AG04449 (cell line): ENCODE results near the gene GALNT1.

ENCODE experiments used
- CTCF ChIA-PET: fragments of 350-600 bp; formaldehyde crosslinking; extraction: SDS; loops from one replicate; lab custom pipeline; 2021; ENCODE audit warnings: antibody characterized with exemption; lab: Yijun Ruan, JAX
- POLR2A ChIA-PET: fragments of 400-600, 350-600 bp; formaldehyde crosslinking; extraction: SDS; loops from one replicate; lab custom pipeline; 2020; ENCODE audit warnings: antibody characterized with exemption, inconsistent platforms; lab: Yijun Ruan, JAX
- DNase-seq: peaks from one replicate; pipeline ENCODE4 v3.0.0-alpha.2; 2010; ENCODE audit warnings: low read depth, low spot score
- H3K4me3 ChIP-seq: 2 replicates; pipeline ENCODE4 v1.5.1; 2011; ENCODE audit warnings: low read depth, mild to moderate bottlenecking, control low read depth, low read length
- TF ChIP-seq, protein P1 (sequence below): IDR thresholded peaks from one replicate; pipeline ENCODE4 v1.5.1; 2011; ENCODE audit warnings: mild to moderate bottlenecking, moderate library complexity, low read length, control low read depth, inconsistent platforms; ENCODE audit not compliant: insufficient read depth; ENCODE audit errors: missing control alignments

Gene GALNT1

DNA sequence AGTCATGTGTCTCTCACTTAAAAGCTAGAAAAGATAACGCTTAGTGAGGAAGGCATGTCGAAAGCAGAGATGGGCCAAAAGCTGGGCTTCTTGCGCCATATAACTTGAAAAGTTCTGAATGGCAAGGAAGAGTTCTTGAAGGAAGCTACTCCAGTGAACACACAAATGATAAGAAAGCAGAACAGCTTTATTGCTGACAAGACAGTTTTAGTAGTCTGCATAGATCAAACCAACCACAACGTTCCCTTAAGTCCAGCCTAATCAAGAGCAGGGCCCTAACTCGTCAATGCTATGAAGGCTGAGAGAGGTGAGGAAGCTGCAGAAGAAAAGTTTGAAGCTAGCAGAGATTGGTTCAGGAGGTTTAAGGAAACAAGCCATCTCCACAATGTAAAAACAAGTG is 55.7 kb downstream of the GALNT1 start:
- TF ChIP-seq, protein P1, sequence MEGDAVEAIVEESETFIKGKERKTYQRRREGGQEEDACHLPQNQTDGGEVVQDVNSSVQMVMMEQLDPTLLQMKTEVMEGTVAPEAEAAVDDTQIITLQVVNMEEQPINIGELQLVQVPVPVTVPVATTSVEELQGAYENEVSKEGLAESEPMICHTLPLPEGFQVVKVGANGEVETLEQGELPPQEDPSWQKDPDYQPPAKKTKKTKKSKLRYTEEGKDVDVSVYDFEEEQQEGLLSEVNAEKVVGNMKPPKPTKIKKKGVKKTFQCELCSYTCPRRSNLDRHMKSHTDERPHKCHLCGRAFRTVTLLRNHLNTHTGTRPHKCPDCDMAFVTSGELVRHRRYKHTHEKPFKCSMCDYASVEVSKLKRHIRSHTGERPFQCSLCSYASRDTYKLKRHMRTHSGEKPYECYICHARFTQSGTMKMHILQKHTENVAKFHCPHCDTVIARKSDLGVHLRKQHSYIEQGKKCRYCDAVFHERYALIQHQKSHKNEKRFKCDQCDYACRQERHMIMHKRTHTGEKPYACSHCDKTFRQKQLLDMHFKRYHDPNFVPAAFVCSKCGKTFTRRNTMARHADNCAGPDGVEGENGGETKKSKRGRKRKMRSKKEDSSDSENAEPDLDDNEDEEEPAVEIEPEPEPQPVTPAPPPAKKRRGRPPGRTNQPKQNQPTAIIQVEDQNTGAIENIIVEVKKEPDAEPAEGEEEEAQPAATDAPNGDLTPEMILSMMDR = no peak
- ChIA-PET CTCF (no interaction called here), POLR2A (no interaction called here)
- DNase-seq = no peak
- no peak overlapping the region for H3K4me3 ChIP-seq

DNA sequence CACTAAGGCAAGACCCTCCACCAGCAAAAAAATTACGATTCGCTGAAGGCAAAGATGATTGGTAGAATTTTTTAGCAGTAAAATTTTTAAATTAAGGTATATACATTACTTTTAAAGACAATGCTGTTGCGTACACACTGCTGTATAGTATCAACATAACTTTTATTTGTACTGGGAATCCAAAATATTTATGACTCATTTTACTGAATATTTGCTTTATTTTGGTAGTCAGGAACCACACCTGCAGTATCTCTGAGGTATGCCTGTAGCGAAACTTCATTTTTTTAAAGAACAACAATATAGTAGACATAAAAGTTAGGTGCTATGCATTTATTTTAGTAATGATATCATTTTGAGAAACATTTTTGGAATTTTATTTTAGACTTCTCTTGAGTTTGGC is 57.8 kb downstream of the GALNT1 start:
- CTCF ChIA-PET = no interaction called here
- DNase-seq = no peak
- TF ChIP-seq, protein P1 = no peak
- H3K4me3 ChIP-seq = no peak overlapping the region
- POLR2A ChIA-PET = no interaction called here

DNA sequence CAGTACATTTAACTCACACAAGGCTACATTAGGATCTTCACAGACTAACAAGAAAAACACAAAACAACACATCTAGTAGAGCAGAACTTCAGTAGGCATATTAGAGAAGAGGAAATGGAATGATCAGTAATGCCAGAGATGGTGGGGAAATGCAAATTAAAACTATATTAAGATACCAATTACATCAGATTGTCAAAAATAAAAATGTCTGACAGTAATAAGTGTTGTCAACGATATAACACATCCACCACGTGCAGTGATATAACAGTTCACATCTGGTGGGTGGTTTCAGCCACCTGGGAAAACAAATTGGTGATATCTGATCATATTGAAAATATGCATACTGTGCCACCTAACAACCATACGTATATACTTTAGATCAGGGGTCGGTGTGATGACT is 59.9 kb downstream of the GALNT1 start:
- no peak overlapping the region for H3K4me3 ChIP-seq
- no peak for DNase-seq
- TF ChIP-seq, protein P1 = no peak
- ChIA-PET CTCF (no interaction called here), POLR2A (no interaction called here)

DNA sequence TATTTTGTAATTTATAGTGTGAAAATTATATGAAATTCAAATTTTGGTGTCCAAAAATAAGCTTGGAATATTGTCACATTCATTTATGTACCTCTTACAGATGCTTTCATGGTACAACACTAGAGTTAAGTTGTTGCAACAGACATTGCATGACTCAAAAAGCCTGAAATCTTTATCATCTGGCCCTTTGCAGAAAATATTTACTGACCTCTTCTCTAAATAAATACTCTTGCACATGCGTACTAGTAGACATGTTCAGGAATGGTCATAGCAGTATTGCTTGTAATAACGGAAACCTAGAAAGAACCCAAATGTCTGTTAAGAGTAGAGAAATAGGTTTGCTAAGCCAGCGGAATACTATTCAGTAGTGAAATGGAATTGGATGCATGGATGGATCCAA is 60.4 kb downstream of the GALNT1 start:
- CTCF ChIA-PET = no interaction called here

DNA sequence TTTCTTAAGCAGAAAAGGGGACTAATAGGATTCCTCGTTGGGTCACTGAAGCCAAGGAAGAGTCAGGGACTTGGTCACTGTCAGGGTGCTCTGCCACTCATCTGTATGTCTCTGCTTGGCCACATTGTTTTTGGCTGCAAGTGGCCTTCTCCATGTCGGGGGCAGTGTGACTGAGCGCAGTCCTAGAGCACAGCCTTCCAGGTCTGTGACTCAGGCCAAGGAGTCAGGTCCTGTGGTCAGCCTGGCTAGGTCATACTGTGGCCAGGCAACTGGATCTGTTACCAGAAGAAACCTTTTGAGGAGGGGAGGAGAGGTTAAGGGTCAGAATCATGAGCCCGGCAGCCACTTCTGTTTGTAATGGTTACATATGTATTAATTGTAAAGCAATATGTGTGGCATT is 61.3 kb downstream of the GALNT1 start:
- POLR2A ChIA-PET = no interaction called here
- no peak overlapping the region for H3K4me3 ChIP-seq
- DNase-seq = no peak
- CTCF ChIA-PET = no interaction called here
- TF ChIP-seq, protein P1 = no peak

More for the DNA sequence above, 60.4 kb downstream of the GALNT1 start:
- DNase-seq = no peak
- H3K4me3 ChIP-seq = no peak overlapping the region
- POLR2A ChIA-PET = no interaction called here
- TF ChIP-seq, protein P1 = no peak

DNA sequence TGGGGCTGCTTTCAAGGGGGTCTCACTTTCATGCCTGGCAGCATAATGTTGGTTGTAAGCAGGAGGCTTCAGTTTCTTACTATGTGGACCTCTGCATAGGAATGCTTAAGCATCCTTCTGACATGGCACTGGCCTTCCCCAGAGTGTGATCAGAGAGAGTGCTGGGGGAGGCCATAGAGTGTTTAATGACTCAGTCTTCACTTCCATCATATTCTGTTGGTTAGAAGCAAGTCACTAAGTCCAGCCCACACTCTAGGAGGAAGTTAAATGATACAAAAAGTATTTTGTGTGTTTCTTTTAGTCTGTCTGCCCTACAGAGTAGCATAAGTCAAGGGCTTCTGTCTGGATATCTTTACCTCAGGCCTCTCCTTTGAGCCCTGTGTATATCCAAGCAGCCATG is 64.9 kb downstream of the GALNT1 start:
- no peak for DNase-seq
- H3K4me3 ChIP-seq = no peak overlapping the region
- CTCF ChIA-PET = no interaction called here
- TF ChIP-seq, protein P1 = no peak
- POLR2A ChIA-PET = no interaction called here
